ENCODE results near the gene ISOC2. TPM values are rescaled to one million over a fixed set of nuclear protein-coding genes. Genes with fewer than 3 reads are reported as not detected.

ISOC2 gene
- total and polyA plus RNA-seq, 2 donors (not counting 3 experiments of a cell fraction or from before 2014, with no cell fraction given) = 49.3 to 68.7 TPM

DNA sequence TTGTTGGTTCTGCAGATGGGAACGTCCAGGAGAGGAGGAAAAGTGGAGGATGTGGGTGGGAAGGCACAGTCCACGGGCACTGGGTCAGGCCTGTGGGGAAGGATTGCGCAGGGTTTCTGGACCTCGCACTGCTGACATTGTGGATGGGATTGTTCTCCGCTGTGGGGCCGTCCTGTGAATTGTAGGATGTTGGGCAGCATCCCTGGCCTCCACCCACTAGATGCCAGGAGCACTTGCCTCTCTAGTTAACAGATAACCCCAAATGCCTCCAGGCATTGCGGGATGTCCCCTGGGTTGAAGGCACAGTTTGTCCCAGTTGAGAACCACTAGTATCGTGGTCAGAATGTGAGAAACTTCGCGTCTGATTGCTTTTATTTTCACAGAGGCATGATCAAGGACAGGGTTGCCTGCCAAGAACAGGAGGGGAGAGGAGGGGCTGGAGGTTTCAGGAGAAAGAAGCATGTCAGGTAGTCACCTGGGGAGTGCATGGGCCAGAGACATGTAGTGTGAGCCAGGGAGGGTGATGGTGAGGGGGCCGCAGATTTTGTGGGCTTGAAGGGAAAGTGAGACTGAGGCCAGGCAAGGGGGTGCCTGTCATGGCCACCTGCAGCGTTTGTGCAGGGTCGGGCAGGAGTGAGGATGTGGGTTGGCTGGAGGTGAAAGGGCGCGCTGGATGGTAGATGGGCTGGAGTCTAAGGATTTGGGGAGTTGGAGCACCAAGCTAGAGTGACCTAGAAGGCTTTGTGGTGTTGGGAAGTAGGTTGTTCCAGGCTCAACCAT lies 18.2 kb upstream of the ISOC2 start:
- TF ChIP-seq MYC (IDR thresholded peaks at IDR 0.05; ENCODE audit: low read depth, low read length) (no peak), POLR2A (IDR thresholded peaks at IDR 0.05; ENCODE audit: low read depth, low read length) (no peak), GATA2 (IDR thresholded peaks at IDR 0.05; ENCODE audit: insufficient read depth, insufficient read length, low read depth, low read length) (no peak), FOS (IDR thresholded peaks at IDR 0.05; ENCODE audit: borderline replicate concordance, insufficient read depth, low read length) (no peak), POLR2AphosphoS5 (IDR thresholded peaks at IDR 0.05; ENCODE audit: insufficient read depth, low read depth, low read length) (no peak), JUN (IDR thresholded peaks at IDR 0.05; ENCODE audit: borderline replicate concordance, insufficient read depth, insufficient read length, low read depth) (no peak)
- peaks cover 13% of the 10 kb centered on the region for H3K4me1 ChIP-seq (ENCODE audit: control insufficient read depth, extremely low read depth, insufficient read depth, low read length)
- H3K9me1 ChIP-seq (replicated peaks; ENCODE audit: control insufficient read depth, extremely low read depth, insufficient read depth, low read length) = no peaks in the 10 kb centered on the region
- ChIA-PET CTCF (interaction anchor here (0.9 to 1.4 kb wide), 2 partner anchors 13 to 24 kb away, joined by 3 to 4 read pairs; no protein-coding TSS in a partner anchor), POLR2A (interaction anchor here (0.6 kb wide), 1 partner anchor 11 kb away, joined by 7 read pairs; no protein-coding TSS in a partner anchor)
- intact Hi-C loops (cut with micrococcal nuclease) (no loop called here), dilution Hi-C loops (cut with MboI; ENCODE audit: extremely low pct_ligation_motif_present, low sequenced_read_pairs) (no loop called here)
- H3K4me2 ChIP-seq (ENCODE audit: insufficient read depth, low read length) = no peak overlapping the region
- no TSS peak for BruUV-seq (replicated peaks)
- H2AFZ ChIP-seq (ENCODE audit: low read depth, low read length) = no peak overlapping the region
- H3K9me3 ChIP-seq (replicated peaks; ENCODE audit: control insufficient read depth, insufficient read depth, low read length) = no peaks in the 10 kb centered on the region
- H4K20me1 ChIP-seq (replicated peaks; ENCODE audit: control insufficient read depth, extremely low read depth, insufficient read depth, low read length) = no peaks in the 10 kb centered on the region
- DNase-seq (ENCODE audit: low read depth, low spot score) (no peak), FAIRE-seq (no peak)
- no peaks in the 10 kb centered on the region for H3K27me3 ChIP-seq (ENCODE audit: control insufficient read depth in 2 of 2, insufficient read depth in 2 of 2, low read length in 2 of 2)
- no peak overlapping the region for H3K4me3 ChIP-seq (replicated peaks in 1 of 3; ENCODE audit: insufficient read depth in 1 of 3, low read depth in 1 of 3, low read length in 3 of 3)
- H3K79me2 ChIP-seq (ENCODE audit: control insufficient read depth, insufficient read depth, low read length) = peaks cover 17% of the 10 kb centered on the region
- no peak overlapping the region for H3K9ac ChIP-seq (replicated peaks; ENCODE audit: extremely low read depth, insufficient read depth, low read length)
- peaks cover 0 to 3% of the 10 kb centered on the region in 2 experiments for H3K36me3 ChIP-seq (ENCODE audit: control insufficient read depth in 2 of 2, extremely low read depth in 1 of 2, insufficient read depth in 2 of 2, low read length in 2 of 2)
- H3K27ac ChIP-seq (ENCODE audit: insufficient read depth, low read depth, low read length) = no peak overlapping the region

DNA sequence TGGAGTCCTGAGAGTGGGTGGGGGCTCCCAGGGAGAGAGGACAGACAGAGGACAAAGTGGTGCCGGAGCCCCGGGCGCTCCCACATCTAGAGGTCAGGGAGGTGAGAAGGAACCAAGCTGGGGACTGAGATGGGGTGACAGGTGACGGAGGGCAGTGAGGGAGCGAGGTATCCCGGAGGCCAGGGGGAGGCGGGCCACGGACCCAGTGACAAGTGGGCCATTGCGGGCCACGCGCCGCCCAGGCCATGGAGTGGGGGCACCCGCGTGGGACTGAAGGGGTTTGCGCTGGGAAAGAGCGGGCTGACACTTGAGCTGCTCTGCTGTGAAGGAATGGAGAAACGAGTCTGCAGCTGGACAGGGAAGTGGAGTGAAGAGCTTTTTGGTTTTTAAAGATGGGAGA lies 17.6 kb upstream of the ISOC2 start:
- no peak for TF ChIP-seq POLR2A (IDR thresholded peaks at IDR 0.05; ENCODE audit: low read depth, low read length)
- TF ChIP-seq MYC (IDR thresholded peaks at IDR 0.05; ENCODE audit: low read depth, low read length) = no peak
- no peak for TF ChIP-seq JUN (IDR thresholded peaks at IDR 0.05; ENCODE audit: borderline replicate concordance, insufficient read depth, insufficient read length, low read depth)
- TF ChIP-seq, protein P1, sequence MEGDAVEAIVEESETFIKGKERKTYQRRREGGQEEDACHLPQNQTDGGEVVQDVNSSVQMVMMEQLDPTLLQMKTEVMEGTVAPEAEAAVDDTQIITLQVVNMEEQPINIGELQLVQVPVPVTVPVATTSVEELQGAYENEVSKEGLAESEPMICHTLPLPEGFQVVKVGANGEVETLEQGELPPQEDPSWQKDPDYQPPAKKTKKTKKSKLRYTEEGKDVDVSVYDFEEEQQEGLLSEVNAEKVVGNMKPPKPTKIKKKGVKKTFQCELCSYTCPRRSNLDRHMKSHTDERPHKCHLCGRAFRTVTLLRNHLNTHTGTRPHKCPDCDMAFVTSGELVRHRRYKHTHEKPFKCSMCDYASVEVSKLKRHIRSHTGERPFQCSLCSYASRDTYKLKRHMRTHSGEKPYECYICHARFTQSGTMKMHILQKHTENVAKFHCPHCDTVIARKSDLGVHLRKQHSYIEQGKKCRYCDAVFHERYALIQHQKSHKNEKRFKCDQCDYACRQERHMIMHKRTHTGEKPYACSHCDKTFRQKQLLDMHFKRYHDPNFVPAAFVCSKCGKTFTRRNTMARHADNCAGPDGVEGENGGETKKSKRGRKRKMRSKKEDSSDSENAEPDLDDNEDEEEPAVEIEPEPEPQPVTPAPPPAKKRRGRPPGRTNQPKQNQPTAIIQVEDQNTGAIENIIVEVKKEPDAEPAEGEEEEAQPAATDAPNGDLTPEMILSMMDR (IDR thresholded peaks at IDR 0.05; ENCODE audit: extremely low read depth in 1 of 2, insufficient read depth in 1 of 2, low read depth in 1 of 2, low read length in 2 of 2) = no peak
- TF ChIP-seq POLR2AphosphoS5 (IDR thresholded peaks at IDR 0.05; ENCODE audit: insufficient read depth, low read depth, low read length) = no peak
- TF ChIP-seq, protein P2, sequence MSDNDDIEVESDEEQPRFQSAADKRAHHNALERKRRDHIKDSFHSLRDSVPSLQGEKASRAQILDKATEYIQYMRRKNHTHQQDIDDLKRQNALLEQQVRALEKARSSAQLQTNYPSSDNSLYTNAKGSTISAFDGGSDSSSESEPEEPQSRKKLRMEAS (IDR thresholded peaks at IDR 0.05; ENCODE audit: insufficient read depth, insufficient read length) = no peak
- no peak for TF ChIP-seq FOS (IDR thresholded peaks at IDR 0.05; ENCODE audit: borderline replicate concordance, insufficient read depth, low read length)
- no peak for TF ChIP-seq EZH2 (IDR thresholded peaks at IDR 0.05; ENCODE audit: borderline replicate concordance, low read depth, low read length, severe bottlenecking)
- TF ChIP-seq GATA2 (IDR thresholded peaks at IDR 0.05; ENCODE audit: insufficient read depth, insufficient read length, low read depth, low read length) = no peak
- no peak overlapping the region for H3K4me3 ChIP-seq (replicated peaks in 1 of 3; ENCODE audit: insufficient read depth in 1 of 3, low read depth in 1 of 3, low read length in 3 of 3)
- H3K79me2 ChIP-seq (ENCODE audit: control insufficient read depth, insufficient read depth, low read length) = peaks cover 17% of the 10 kb centered on the region
- FAIRE-seq (no peak), DNase-seq (ENCODE audit: low read depth, low spot score) (no peak)
- intact Hi-C loops (cut with micrococcal nuclease) (no loop called here), dilution Hi-C loops (cut with MboI; ENCODE audit: extremely low pct_ligation_motif_present, low sequenced_read_pairs) (no loop called here)
- H3K4me2 ChIP-seq (ENCODE audit: insufficient read depth, low read length) = no peak overlapping the region
- H4K20me1 ChIP-seq (replicated peaks; ENCODE audit: control insufficient read depth, extremely low read depth, insufficient read depth, low read length) = no peaks in the 10 kb centered on the region
- no peaks in the 10 kb centered on the region for H3K27me3 ChIP-seq (ENCODE audit: control insufficient read depth in 2 of 2, insufficient read depth in 2 of 2, low read length in 2 of 2)
- no peak overlapping the region for H3K9ac ChIP-seq (replicated peaks; ENCODE audit: extremely low read depth, insufficient read depth, low read length)
- no peaks in the 10 kb centered on the region for H3K9me3 ChIP-seq (replicated peaks; ENCODE audit: control insufficient read depth, insufficient read depth, low read length)
- no TSS peak for BruUV-seq (replicated peaks)
- ChIA-PET CTCF (interaction anchor here (0.9 to 1.4 kb wide), 2 partner anchors 12 to 25 kb away, joined by 3 to 4 read pairs; no protein-coding TSS in a partner anchor), POLR2A (no interaction called here)
- H2AFZ ChIP-seq (ENCODE audit: low read depth, low read length) = no peak overlapping the region
- peaks cover 0 to 3% of the 10 kb centered on the region in 2 experiments for H3K36me3 ChIP-seq (ENCODE audit: control insufficient read depth in 2 of 2, extremely low read depth in 1 of 2, insufficient read depth in 2 of 2, low read length in 2 of 2)
- H3K27ac ChIP-seq (ENCODE audit: insufficient read depth, low read depth, low read length) = no peak overlapping the region
- H3K9me1 ChIP-seq (replicated peaks; ENCODE audit: control insufficient read depth, extremely low read depth, insufficient read depth, low read length) = no peaks in the 10 kb centered on the region
- H3K4me1 ChIP-seq (ENCODE audit: control insufficient read depth, extremely low read depth, insufficient read depth, low read length) = peaks cover 10% of the 10 kb centered on the region
